ENCODE measurements around the gene NTSR1.

GRCh38 chr20:62777528-62777830, 68.8 kb downstream of the NTSR1 start:
- no peak for TF ChIP-seq POLR2A (IDR thresholded peaks at IDR 0.05)
- TF ChIP-seq, protein P1, sequence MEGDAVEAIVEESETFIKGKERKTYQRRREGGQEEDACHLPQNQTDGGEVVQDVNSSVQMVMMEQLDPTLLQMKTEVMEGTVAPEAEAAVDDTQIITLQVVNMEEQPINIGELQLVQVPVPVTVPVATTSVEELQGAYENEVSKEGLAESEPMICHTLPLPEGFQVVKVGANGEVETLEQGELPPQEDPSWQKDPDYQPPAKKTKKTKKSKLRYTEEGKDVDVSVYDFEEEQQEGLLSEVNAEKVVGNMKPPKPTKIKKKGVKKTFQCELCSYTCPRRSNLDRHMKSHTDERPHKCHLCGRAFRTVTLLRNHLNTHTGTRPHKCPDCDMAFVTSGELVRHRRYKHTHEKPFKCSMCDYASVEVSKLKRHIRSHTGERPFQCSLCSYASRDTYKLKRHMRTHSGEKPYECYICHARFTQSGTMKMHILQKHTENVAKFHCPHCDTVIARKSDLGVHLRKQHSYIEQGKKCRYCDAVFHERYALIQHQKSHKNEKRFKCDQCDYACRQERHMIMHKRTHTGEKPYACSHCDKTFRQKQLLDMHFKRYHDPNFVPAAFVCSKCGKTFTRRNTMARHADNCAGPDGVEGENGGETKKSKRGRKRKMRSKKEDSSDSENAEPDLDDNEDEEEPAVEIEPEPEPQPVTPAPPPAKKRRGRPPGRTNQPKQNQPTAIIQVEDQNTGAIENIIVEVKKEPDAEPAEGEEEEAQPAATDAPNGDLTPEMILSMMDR (IDR thresholded peaks at IDR 0.05) = no peak

Data from heart left ventricle (tissue), 13 donors.